ENCODE measurements around the gene WRNIP1. TPM values are rescaled to one million over a fixed set of nuclear protein-coding genes. Genes with fewer than 3 reads are reported as not detected.

WRNIP1 gene
- total and polyA plus RNA-seq, 2 of the 4 experiments (the other 2 are of a cell fraction): 43.7 to 47.1 TPM

- Histone ChIP-seq H3K9me1 (ENCODE audit: insufficient read depth, low read length) (no peaks in the 10 kb centered on the region; the same call in 1 of the 2 replicates), H3K14ac (replicated peaks; ENCODE audit: low read depth, low read length) (no peak overlapping the region), H4K5ac (ENCODE audit: low read depth, low read length) (no peak overlapping the region), H2AK5ac (ENCODE audit: low read depth, low read length) (no peak overlapping the region), H4K91ac (ENCODE audit: insufficient read depth, low read depth, low read length) (no peak overlapping the region), H4K8ac (ENCODE audit: low read depth in 2 of 2, low read length in 2 of 2) (no peak overlapping the region), H3K9me3 (ENCODE audit: control insufficient read depth, insufficient read depth, low read length) (no peaks in the 10 kb centered on the region; the same call in 1 of the 2 replicates), H3K36me3 (ENCODE audit: control insufficient read depth, insufficient read depth, low read length) (no peaks in the 10 kb centered on the region), H3K23ac (ENCODE audit: low read depth, low read length) (no peak overlapping the region), H3K56ac (ENCODE audit: extremely low read depth, insufficient read depth, low read length) (no peak overlapping the region), H3K4ac (ENCODE audit: low read depth, low read length) (no peak overlapping the region), H2AFZ (replicated peaks; ENCODE audit: low read length, poor library complexity) (no peak overlapping the region), H2BK120ac (ENCODE audit: low read depth, low read length) (no peak overlapping the region), H3K9ac (ENCODE audit: low read depth, low read length) (no peak overlapping the region), H3K4me3 (ENCODE audit: insufficient read depth, low read depth, low read length) (no peak overlapping the region), H3K4me1 (ENCODE audit: control insufficient read depth, insufficient read depth, low read length) (peaks cover 2% of the 10 kb centered on the region; the same call in 1 of the 2 replicates), H3K18ac (ENCODE audit: low read depth, low read length) (no peak overlapping the region), H2BK15ac (ENCODE audit: low read depth, low read length) (no peak overlapping the region), H3K79me1 (ENCODE audit: low read depth in 1 of 2, low read length in 2 of 2) (no peaks in the 10 kb centered on the region), H2AK9ac (replicated peaks; ENCODE audit: low read depth, low read length, poor library complexity) (no peak overlapping the region), H3K27ac (ENCODE audit: insufficient read depth, low read length) (no peak overlapping the region), H2BK5ac (ENCODE audit: low read depth, low read length, poor library complexity, severe bottlenecking) (no peak overlapping the region), H2BK20ac (ENCODE audit: low read depth, low read length) (no peak overlapping the region), H3K4me2 (ENCODE audit: low read depth, low read length) (no peak overlapping the region), H4K20me1 (ENCODE audit: insufficient read depth, low read length) (no peaks in the 10 kb centered on the region), H3K27me3 (ENCODE audit: control insufficient read depth, insufficient read depth, low read length) (no peaks in the 10 kb centered on the region)
- TF ChIP-seq RFX5 (IDR thresholded peaks at IDR 0.05; ENCODE audit: low read depth, low read length): no peak
- no peak for TF ChIP-seq RCOR1 (IDR thresholded peaks at IDR 0.05; ENCODE audit: insufficient replicate concordance, low read length)
- no peak for TF ChIP-seq MAFK (IDR thresholded peaks at IDR 0.05; ENCODE audit: low read depth, low read length)
- no peak for TF ChIP-seq BHLHE40 (IDR thresholded peaks at IDR 0.05; ENCODE audit: low read depth, low read length)
- TF ChIP-seq ELK1 (IDR thresholded peaks at IDR 0.05; ENCODE audit: borderline replicate concordance, low read depth, low read length): no peak
- no peak for TF ChIP-seq SMC3 (IDR thresholded peaks at IDR 0.05; ENCODE audit: low read depth, low read length)
- no peak for TF ChIP-seq MXI1 (IDR thresholded peaks at IDR 0.05; ENCODE audit: borderline replicate concordance, low read depth, low read length)
- no peak for TF ChIP-seq CTCF (conservative IDR thresholded peaks at IDR 0.05; ENCODE audit: low read depth, low read length)
- no peak for TF ChIP-seq MAZ (IDR thresholded peaks at IDR 0.05; ENCODE audit: borderline replicate concordance, low read depth, low read length)
- CTCF ChIA-PET: no interaction called here
- intact Hi-C loops (cut with micrococcal nuclease): no loop called here
- DNase-seq (no peak), ATAC-seq (ENCODE audit: low read depth) (no peak)
- POLR2A ChIA-PET (ENCODE audit: unreplicated experiment): no interaction called here
- dilution Hi-C loops (cut with HindIII; ENCODE audit: low sequenced_read_pairs, unreplicated experiment): no loop called here
- WGBS, 2 experiments (ENCODE audit: extremely low coverage in 2 of 2, insufficient read length in 1 of 2): no CpG with 5 or more reads among the region's 3 CpGs
- BruUV-seq (replicated peaks): no TSS peak
- in situ Hi-C loops (cut with MboI; ENCODE audit: low sequenced_read_pairs): no loop called here
Measured at GRCh38 chr6:2721219-2721618, 44.0 kb upstream of the WRNIP1 start.

All from IMR-90 (cell line).